Activated naive CD4-positive, alpha-beta T cell (primary cell): ENCODE measurements around the gene NUDC.
A peak's percentile ranks its signal among the peaks of the same experiment; 100 is the strongest.
"Not testable (repeated sequence)": the region's sequence is repeated elsewhere in the genome, so short reads cannot be mapped to it uniquely, and the experiment has no call there.

ENCODE experiments used
- DNase-seq, 4 experiments: peaks; one replicate each; lab custom pipeline; 2025; lab: John Stamatoyannopoulos, UW

The NUDC gene

DNA sequence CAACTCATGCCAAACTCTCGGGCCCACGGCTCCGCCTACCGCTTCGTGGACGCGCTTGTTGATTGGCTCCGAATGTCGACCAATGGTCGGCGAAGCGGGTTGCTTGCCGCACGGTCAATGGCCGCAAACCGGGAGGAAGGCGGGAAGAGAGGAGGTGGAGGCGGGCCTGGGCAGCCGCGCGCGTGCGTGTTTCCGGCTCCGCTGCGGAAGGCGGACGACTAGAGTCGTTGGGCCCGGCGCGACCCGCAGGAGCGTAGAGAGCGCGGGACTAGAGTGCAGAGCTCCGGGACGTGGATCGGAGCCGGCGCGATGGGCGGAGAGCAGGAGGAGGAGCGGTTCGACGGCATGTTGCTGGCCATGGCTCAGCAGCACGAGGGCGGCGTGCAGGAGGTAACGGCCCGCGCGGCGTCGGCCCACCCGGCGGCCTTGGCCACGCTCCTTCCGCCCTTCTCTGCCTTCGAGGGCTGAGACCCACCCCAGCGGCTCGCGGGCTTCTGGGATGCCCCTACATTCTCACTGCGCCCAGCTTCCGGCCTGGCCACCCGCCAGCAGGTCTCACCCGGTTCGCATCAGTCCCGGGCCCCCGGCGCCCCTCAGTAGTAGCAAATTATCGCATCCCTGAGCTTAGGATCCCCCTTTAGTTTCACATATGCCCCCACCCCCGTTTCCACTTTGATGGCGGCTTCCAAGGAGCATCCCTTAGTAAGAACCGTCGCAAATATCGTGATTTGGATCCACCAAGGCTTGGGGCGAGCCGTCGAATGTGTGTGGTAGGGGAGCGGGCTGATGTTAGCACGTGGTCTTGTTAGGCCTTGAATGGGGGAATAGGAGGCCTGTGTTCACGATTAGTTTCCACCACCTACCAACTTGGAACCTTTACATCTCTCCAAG lies at the start of gene NUDC:
NUDC (plus strand) TSS at position 204 of the 891 bp plus-strand sequence; CDS start at position 310, 106 bp downstream.
- peak; percentile 85 to 95 (median 91) for DNase-seq

DNA sequence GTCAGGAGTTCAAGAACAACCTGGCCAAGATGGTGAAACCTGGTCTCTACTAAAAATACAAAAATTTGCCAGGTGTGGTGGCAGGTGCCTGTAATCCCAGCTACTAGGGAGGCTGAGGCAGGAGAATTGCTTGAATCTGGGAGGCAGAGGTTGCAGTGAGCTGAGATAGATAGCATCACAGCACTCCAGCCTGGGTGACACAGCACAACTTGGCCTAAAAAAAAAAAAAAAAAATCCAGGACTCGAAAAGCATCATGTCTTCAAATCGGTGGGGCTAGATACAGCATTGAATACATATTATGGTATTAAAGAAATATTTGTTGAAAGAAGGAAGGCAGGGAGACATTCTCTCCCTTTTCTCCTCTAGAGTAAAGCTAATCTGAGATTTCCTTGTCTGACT lies 48.4 kb upstream of the NUDC start:
- DNase-seq = not testable (repeated sequence)

DNA sequence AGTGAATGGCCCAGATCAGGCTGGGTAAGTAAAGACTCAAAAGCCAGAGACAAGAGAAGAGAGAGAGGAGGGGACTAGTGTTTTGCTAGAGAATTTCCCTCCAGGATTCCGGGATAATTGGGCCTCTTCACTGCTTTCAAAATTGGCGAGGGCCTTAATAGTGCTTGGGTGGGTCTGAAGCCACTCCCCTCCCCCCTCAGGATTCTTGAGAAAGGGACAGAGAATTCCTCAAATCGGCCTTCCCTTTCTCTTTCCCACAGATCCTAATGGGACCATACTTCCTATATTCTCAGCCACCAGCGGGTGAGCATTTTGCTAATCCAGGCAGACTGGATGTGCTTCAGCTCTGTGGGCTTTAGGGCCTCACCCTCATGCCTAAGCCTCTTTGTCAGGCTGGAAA lies 46.6 kb upstream of the NUDC start:
- DNase-seq = no peak

DNA sequence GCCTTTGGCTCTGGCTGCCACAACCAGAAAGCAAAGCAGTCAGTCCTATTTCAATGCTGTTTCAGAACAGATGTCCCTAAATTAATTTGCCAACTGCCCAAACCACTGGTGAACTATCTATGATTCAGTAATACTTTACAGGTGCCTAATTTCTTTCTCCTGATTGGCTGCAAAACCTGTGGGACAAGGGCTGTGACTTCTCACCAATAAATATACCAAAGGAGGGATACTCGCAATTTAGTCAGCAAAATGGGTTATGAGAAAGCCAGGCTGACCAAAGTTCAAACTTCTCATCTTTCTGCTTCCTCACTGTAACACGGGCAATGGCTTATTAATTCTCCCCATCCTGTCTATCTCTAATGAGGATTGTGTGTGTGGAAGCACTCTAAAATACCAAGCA lies 44.2 kb upstream of the NUDC start:
- DNase-seq = no peak

DNA sequence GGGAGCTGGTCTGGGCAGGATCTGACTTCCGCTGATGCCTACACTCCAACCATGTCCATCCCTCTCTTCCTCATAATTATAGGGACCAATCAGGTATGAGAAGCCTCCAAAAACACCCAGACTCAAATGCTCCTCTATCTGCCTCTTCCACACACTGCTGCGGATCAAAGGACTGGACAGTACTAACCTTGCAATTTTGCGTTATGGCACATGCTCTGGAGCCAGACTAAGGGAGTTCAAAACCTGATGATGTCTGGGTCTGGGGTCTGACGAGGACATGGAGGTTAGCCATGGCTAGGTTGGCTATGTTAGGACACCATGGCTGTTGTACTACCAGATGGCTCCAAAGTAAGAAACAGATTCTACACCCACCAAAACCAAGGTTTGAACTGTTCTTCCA lies 41.8 kb upstream of the NUDC start:
- no peak for DNase-seq

DNA sequence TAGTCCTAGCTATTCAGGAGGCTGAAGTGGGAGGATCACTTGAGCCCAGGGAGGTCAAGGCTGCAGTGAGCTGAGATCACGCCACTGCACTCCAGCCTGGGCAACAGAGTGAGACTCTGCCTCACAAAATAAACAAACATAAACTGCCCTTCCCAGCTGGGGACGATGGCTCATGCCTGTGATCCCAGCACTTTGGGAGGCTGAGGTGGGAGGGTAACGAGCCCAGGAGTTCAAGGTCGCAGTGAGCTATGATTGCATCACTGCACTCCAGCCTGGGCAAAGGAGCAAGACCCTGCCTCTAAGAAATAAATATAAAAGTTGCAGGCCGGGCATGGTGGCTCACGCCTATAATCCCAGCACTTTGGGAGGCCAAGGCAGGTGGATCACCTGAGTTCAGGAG lies 39.9 kb upstream of the NUDC start:
- DNase-seq = not testable (repeated sequence)

DNA sequence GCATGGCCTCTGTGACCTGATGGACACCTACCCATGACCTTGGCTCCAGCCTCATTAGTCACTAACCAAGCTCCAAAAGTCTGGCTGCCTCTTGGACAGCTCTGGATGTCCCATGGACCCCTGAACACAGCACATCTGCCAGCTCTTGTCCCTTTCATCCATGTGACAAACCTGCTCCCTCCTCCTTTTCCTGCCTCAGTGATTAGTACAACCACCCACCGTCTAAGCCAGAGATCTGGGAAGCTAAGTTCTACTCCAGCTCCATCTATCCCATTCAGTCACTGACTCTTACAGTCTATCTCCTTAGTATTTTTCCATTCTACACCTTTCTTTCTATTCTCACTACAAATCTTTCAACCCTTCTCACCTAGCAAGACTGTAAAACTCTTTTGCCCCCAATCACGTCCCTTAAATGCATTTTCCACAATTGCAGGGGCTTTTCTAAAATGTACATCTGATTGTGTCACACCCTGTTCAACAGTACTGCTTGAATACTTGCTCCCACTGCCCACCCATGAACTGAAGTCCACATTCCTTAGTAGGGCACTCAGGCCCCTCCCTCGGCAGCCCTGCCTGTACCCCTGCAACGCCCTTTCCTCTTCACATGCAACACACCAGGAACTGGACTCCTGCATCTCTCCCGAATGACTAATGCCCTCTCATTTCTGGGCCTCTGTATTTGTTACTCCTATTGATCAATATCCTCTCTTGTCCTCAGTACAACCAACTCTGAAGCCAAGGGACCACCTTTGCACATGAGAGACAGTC lies 38.7 kb upstream of the NUDC start:
- DNase-seq = no peak

DNA sequence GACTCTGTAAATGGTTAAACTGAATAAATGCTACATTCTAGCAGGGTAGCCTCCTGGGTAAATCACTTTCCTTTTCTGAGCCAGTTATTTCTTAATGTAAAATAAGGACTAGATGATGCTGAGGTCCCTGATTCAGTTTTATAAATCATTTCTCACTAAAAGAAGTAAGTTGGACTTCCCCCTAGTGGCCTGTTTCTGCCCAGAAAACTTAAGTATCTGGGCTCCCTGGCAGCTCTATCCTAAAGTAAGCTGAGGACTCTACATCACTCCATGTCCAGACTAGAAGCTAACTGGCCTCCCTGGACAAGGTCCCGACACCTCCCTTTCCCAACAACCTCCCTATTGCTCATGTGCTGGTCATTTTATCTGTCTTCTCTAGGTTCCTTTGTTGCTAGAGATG lies 34.4 kb upstream of the NUDC start:
- no peak for DNase-seq

DNA sequence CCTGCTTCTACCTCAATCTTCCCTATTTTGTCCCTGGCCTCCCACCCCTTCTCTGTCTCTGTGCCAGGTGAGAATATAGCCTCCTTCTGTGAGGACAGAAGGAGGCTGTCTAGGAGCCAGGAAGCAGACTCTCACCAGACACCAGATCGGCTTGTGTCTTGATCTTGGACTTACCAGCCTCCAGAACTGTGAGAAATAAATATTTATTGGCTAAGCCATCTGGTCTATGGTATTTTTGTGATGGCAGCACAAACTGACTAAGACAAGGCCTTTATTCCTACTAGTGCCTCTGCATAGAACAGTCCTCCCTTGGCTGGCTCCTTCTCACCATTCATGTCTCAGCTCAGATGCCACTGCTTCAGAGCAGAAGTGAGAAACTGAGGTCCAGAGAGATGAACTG lies 33.3 kb upstream of the NUDC start:
- no peak for DNase-seq

DNA sequence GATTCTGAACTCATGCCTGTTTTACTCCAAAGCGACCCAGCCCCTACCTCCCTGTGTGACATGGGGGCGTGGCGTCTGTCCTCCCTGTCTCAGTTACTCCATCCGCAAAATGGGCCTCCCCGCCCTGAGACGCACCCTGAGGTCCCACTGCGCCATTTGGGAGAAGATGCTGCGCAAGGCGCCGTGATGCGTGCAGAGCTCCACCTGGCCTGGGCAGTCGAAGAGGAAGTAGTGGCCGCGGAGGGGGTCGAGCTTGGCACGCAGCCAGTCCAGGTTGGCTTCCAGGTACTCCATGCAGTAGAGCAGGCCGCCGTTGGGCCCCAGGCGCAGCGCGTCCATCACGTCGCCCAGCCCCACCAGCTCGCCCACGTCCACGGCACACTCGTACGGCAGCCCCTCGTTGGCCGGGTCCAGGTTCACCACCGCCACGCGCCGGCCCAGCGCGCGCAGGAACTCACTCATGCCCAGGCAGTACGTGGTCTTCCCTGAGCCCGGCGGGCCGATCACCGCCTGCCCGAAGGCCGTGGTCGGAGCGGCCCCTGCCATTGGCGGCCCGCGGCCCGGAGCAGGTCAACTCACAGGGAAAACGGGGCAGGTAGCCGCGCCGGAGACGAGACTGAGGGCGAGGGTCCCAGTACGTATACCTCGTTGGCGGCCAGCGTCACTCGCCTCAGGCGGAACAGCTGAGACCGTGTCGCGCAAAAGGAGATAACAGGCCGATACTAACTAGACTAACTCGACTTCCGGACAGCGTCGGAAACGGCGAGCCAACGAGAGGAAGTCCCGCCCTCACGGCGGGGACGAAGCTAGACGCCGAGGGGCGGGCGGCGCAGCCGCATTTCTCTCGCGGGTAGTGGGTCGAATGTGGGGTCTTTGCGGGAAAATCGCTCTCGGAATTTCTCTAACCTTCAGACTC lies 31.7 kb upstream of the NUDC start, which contains the start of gene GPN2:
GPN2 (minus strand) TSS at position 733 of the 916 bp plus-strand sequence; CDS start at position 546, 187 bp downstream.
- DNase-seq = peak; percentile 28 to 72 (median 44)

DNA sequence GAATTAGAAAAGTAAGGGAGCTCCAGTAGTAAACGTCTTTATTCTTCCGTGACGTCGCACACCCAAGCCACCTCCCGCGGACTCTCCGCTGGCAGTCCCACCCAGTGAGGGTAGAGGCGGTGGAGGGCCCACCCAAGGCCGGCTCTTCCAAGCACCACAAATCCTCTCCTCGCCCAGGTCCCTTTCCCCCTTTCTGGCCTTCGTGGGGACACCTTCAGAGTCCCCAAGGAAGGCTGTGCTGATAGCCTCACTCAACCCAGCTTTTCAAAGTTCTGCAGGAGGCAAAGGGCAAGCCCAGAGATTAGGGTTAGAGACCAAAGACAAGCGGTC lies 31.1 kb upstream of the NUDC start:
- DNase-seq = no peak

DNA sequence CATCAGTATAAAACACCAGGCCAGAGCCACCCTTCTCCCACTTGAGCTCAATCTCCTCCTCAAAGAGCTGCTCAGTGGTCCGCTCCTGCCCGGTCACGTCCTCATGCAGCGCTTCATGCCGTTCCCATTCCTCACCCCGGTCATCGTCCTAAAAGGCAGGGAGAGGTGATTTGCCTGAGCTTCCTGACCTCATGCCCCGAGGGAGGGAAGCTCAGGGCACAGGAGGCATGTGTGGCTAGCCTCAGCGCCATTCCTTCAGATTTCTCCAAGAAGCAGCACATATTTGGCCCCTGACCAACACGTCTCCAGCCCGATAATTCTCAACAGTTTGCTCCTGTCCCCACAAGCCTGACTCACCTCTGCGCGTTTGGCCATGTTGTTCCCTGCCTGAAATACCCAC lies 27.3 kb upstream of the NUDC start:
- DNase-seq = no peak

DNA sequence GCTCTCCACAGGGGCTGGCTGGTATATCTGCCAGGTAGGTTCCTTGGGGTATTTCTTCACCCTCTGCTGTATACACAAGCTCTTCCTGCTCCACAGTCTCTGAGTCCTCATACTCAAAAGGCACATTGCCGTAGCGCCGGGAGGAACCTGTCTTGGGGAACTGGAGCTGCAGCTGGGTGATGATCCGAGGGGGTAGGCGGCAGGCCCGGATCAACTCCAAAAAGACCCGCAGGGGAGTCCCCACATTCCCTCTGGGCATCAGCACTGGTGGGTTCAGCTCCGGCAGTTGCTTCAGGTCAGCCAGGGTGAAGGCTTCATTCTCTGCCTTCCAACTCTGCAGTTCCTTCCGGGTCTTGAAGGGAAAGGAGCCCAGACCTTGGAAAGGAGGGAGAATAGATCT lies 24.2 kb upstream of the NUDC start:
- no peak for DNase-seq

DNA sequence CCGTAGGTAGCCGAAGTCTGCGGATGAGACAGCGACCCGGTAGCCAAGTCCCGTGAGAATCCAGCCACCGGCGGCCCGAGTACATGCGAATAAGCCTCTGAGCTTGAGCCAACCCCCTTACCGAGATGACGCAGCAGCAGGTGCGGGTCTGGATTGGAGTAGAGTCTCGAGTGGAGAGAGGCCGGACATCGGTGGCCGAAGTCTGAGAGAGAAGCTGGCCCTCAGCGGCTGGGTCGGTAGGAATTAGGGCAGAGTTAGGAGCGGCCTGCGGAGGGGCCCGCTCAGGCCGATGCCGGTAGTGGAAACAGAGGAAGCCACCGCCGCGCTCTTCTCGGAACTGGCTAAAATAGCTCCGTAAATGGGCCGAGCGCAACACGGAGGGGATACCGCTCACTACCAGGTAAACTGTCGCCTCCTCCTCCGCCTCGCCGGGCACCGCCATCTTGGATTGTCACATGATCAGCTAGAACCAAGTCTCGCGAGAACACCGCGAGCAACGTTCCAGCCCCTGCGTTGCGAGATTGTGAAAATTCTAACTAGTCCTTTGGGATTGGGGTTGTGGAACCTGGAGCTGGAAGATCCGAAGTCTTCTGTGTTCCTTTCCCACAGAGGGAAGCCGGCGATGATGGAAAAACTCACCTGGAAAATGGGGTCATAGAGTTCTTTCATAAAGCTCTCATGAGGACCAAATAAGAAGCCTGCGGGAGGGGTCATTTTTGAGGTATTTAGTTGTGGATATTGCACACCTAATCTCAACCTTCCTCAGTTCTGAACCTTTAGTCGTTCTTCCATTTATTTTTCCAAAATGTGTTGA lies 21.3 kb upstream of the NUDC start, which contains the start of gene GPATCH3:
GPATCH3 (minus strand) TSS at position 467 of the 814 bp plus-strand sequence; CDS start at position 442, 25 bp downstream.
- peak; percentile 62 to 80 (median 75) for DNase-seq

DNA sequence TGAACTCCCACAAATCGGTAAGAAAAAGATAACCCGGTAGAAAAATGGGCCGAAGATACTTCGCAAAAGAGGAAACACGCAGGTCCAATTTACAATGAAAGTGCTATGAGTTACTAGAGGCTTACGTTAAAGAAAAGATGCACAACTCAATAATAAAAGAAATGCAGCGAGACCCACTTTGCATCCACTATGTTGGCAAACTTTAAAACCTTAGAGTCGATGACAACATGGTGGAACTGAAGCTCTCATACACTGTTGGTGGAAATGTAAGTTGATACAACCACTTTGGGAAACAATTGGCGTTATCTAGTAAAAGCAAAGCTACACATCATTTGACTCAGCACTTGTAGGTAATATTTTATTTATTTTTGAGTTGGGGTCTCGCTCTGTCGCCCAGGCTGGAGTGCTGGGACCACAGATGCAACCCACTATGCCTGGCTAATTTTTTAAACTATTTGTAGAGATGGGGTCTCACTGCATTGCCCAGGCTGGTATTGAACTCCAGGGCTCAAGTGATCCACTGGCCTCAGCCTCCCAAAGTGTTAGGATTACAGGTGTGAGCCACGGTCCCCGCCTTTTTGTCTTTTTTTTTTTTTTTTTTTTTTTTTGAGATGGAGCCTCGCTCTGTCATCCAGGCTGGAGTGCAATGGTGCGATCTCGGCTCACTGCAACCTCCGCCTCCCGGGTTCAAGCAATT lies 20.6 kb upstream of the NUDC start:
- DNase-seq = no peak

DNA sequence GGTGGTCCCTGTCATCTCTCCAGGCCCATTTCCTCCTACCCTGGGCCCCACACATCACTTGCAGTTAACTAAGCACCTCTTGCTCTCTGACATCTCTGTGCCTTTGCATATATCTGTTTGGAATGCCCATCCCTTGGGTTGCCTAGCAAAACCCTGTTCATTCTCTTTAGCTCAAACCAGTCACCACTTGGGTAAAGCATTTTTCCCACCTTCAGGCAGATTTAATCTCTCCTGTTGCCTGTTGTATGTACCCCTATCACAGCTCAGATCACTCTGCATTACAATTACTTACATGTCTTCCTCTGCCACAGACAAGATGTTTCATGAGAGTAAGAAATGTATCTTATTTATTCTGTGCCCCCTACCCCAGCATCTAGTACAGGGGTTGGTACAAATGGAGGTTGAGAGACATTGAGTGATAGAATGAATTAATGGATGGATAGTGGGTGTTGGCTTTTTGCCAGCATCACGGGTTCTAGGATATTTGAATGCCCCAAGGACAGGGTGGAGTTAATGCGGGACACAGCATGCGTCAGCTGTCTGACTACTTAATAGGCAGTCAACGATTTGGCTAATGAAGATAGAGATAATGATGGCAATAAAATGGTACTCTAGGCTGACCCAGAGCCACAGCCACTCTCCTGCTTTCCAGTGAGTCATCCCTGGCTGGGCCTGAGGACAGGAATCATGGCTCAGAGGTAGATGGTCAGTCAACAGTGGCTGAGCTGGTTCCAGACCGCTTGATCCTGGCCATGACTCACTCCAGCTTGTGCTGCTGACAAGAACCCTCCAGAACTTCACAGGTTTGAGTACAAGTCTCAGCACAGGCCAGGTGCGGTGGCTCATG lies 14.2 kb upstream of the NUDC start:
- no peak for DNase-seq

DNA sequence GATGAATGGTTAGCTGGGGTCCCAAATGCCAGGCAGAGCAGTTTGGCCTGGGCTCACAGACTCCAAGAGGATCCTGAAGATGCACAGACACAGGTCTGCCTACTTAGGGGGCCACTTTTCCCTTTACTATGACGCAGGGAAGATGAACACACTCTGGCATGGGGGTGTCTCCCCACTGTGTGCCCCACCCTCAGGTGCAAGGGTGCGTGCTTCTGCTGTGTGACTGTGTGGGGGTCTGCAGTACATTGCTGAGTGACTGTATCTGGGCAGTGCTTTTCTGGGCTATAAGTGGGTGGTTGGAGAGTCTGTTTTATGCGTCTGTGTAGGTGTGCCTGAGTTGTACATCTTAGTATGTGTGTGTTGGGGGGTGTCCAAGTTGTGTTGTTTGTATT lies 11.6 kb upstream of the NUDC start:
- no peak for DNase-seq

DNA sequence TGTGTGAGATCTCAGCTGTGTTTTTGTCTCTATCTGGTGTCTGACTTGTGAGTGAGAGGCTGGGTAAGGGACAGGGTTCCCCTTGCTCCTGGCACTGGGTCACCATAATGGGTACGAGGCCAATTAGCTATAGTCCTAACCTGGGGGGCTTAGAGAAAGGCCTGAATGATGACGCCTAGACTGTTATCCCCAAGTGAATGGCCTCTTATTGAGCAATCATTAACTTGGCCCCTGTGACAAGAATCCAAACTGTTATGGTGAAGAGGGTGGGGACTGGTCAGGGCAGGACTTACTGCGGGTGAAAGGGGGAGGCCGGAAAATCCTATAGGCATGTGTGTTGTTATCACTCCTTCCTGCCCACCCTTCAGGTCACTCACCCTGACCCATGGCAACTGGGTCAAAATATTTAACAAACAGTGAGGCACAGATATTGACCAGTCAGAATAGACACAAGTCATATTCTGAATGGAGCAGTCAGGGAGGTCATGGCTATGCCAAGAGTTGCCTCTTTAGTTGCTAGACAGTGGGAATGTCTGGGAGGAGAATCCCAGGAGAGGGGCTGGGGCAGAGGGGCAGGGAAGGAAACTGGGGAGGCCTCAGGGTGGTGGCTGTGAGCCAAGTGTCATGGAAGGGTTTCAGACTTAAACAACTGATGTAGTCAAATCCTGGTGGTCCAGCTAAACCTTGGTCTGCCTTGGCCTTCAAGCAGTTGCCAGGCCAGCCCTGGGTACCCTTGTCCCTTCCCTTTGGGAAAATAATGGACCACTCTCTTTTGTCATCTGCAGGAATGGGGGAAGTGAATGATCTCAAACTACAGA lies 11.0 kb upstream of the NUDC start:
- no peak for DNase-seq
